Measurements from ENCODE around the gene DOCK4.

DNA sequence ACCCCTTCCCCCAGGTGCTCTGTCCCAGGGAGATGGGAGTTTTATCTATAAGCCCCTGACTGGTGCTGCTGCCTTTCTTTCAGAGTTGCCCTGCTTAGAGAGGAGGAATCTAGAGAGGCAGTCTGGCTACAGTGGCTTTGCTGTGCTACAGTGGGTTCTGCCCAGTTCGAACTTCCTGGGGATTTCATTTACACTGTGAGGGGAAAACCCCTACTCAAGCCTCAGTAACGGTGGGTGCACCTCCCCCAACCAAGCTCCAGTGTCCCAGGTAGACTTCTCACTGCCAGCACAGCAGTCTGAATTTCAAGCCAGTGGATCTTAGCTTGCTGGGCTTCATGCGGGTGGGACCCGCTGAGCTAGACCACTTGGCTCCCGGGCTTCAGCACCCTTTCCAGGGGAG lies 500.4 kb downstream of the DOCK4 start:
- TF ChIP-seq, protein P1, sequence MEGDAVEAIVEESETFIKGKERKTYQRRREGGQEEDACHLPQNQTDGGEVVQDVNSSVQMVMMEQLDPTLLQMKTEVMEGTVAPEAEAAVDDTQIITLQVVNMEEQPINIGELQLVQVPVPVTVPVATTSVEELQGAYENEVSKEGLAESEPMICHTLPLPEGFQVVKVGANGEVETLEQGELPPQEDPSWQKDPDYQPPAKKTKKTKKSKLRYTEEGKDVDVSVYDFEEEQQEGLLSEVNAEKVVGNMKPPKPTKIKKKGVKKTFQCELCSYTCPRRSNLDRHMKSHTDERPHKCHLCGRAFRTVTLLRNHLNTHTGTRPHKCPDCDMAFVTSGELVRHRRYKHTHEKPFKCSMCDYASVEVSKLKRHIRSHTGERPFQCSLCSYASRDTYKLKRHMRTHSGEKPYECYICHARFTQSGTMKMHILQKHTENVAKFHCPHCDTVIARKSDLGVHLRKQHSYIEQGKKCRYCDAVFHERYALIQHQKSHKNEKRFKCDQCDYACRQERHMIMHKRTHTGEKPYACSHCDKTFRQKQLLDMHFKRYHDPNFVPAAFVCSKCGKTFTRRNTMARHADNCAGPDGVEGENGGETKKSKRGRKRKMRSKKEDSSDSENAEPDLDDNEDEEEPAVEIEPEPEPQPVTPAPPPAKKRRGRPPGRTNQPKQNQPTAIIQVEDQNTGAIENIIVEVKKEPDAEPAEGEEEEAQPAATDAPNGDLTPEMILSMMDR (IDR thresholded peaks at IDR 0.05): no peak
- TF ChIP-seq PHF8 (IDR thresholded peaks at IDR 0.05; ENCODE audit: borderline replicate concordance, low read depth) (no peak), HOXB5 (CRISPR knock-in tag; IDR thresholded peaks at IDR 0.05) (no peak), HDAC2 (IDR thresholded peaks at IDR 0.05) (no peak), CHD2 (IDR thresholded peaks at IDR 0.05; ENCODE audit: low read length, partially characterized antibody) (no peak)
